Inferior parietal cortex (tissue), 1 donor: ENCODE results near the gene CRYL1.

ENCODE experiments used
- DNase-seq: peaks from one replicate; pipeline ENCODE4 v3.0.0-alpha.2; 2016; ENCODE audit errors: extremely low spot score

Gene CRYL1

DNA sequence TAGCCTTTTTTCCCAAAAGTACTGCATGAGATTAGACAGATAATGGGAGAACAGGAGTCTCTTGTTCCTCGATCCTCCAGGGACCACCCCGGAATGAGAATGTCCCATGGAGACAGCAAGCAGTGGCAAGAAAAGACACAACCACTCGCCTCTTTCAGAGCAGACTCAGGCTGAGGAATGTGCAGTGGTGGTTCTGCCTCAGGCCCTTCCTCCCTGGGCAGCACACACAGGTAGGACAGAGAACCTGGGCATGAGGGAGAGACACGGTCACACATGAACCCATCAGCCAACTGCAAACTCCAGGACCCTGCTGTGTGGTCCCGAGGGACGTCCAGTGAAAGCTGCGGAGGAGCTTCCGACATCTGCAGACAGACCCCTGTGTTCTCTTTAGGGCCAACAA is 31.0 kb downstream of the CRYL1 start:
- DNase-seq = no peak

DNA sequence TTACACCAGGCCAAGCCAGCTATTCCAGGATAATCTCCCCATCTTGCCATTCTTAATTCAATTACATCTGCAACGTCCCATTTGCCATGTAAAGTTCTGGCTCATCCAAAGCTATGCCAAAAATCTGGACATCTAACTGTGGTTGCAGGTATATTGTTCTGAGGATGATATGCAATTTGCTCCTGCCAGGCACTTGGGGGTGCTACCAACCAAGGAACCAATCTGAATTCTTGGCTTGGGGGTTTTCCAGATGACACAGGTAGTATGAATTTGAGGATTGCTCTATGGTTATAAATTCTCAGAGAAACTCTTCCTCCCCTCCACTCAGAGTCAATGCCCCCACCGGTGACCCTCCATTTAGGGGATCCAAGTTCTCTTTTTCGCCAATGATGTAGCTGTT is 33.0 kb downstream of the CRYL1 start:
- DNase-seq = no peak

DNA sequence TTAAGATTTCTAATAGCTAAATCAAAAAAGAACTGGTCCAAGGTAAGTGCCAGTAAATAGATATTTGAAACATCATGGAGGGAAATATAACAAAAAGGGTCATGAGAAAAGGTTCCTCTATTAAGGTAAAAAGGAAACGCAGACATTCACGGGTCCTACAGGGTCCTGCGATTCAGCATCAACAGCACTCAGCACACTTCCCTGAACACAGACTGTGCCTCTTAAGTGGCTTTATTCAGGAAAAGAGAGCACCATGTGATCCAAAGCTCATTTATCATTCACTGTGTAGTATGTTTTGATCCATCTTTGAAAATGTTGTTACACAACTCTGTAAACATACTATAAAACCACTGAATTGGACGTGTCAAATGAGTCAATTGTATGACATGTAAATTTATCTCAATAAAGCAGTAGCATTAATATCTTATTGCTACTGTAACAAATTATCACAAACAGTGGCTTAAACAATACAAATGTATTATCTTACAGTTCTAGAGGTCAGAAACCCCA is 33.7 kb downstream of the CRYL1 start:
- DNase-seq = no peak

DNA sequence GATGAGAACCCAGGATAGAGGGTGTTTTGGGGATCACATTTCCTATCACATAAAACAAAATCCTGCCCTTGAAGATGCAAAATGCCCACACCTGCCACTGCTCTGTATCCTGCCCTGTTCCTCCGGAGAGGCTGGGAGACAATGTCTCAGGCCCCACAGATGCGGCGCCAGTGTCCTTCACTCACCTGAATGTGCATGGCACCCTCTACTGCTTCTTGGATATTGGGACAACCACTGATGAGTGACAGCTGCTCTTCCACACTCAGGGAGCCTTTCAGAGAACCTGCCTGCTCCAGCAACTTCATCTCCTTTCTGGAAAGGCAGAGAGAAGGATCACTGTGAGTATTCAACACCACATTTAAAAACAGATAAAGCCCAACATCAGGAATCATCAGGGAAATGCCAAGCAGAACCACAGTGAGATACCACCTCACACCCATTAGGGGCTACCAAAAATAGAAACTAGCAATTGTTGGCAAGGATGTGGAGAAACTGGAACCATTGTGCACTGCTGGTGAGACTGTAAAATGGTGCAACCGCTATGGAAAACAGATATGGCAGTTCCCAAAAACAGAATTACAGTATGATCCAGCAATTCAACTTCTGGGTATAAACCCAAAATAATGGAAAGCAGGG is 36.4 kb downstream of the CRYL1 start:
- DNase-seq = no peak

DNA sequence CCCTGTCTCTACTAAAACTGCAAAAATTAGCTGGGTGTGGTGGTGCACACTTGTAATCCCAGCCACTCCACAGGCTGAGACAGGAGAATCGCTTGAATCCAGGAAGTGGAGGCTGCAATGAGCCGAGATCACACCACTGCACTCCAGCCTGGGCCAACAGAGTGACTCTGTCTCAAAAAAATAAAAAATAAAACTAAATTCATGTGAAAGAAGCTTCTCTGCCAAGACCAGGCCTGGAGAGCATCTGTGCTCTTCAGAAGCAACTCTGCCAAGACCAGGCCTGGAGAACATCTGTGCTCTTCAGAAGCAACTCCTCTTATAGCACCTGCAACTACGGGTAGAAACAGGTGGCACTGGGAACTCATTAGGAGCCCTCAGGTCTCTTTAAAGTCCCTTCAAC is 37.7 kb downstream of the CRYL1 start:
- DNase-seq = no peak

DNA sequence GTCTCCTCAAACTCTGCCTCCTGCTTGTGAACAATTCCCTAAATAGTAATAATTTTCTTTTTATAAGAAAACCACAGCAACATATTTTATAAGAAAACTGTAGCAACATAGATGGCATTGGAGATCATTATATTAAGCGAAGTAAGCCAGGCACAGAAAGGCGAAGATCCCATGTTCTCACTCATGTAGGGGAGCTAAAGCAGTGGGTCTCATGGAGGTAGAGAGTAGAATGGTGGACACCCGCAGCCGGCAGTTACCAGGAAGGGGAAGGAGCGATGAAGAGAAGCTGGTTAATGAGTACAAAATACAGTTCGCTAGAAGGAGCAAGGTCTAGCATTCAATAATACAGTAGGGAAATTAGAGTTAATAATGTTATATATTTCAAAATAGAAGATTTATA is 42.9 kb downstream of the CRYL1 start:
- no peak for DNase-seq

DNA sequence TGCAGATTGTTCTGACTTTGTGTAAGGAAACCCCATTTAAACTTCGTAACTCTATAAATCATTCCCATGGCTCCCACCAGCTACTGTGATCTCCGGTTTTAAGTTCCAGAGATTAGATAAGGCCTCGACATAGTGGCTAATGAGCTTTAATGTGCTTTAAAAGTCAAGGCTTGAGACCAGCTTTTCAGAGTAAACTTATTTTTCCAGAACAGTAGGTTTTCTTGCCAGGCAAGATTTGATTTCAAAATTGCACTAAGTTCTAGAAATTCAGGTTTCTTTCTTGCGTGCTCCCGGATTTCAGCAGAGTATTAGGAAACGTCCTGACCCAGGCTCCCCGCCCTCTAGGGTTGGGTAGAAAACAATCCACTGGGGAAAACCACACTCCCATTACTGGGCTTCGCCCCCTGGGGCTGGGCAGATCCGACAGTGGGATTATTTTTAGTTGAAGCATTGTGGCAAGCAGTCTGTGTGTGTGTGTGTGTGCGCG is 43.3 kb downstream of the CRYL1 start:
- no peak for DNase-seq

DNA sequence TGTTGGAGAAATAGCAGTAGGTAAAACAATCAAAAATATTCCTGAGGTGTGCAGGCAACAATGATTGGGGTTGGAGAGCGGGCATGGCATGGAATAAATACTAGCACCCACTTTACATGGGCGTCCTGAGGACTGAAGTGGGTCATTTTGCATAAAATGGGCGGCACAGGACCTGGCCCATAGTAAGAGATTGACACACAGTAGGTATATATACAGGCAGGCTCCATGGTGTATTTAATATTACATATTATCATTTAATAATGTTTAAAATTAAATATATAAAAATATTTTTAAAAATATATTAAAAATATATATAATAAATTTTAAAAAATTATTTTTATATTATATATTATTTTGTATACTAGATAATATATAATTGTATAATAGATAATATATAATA is 48.3 kb downstream of the CRYL1 start:
- DNase-seq = no peak

DNA sequence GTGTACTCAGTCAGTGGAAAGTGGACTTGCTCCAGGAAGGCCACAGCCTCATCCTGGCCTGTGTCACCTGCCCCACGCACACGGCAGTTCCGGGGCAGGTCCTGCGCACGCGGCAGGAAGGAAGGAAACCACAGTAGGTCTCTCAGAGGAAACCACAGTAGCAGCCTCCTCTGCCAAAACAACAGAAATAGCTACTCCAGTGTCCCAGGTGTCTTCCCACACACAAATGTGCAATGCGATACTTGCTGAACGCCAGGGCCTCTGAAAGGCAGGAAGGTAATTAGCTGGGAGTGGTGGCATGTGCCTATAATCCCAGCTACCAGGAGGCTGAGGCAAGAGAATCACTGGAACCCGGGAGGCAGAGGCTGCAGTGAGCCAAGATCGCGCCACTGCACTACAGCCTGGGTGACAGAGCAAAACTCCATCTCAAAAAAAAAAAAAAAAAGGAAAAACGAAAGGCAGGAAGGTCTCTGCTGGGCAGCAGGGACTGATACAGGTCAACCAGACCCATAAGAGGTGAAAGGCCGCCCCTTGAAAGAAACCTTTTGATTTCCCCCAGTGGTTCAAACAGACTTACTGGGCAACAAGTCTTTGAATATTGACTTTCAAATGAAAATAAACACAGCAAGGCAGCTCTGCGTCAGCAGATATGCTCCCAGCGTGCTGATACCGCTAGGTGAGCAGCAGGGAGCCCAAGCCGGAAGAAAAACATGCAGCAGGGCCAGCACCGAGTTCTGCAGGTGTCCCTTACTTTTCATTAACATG is 49.5 kb downstream of the CRYL1 start:
- DNase-seq = no peak

DNA sequence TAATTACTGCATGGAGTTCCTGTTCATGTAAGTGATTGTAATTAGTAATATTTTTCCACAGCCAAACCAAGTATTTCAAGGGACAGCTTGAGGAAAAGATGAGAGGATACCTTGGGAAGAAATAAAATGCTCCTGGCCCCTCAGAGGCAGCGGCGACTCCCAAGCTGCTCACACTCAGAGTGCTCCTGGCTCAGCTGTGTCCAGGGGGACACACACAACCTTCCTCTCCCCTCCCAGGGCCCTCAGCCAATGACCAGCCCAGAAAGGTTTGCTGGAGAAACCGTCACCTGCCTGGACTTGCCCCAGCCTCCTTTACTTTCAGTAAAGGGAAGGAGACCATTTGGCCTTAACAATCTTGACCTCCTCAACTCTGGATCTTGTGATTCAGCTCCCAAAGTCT is 51.1 kb downstream of the CRYL1 start:
- DNase-seq = no peak

DNA sequence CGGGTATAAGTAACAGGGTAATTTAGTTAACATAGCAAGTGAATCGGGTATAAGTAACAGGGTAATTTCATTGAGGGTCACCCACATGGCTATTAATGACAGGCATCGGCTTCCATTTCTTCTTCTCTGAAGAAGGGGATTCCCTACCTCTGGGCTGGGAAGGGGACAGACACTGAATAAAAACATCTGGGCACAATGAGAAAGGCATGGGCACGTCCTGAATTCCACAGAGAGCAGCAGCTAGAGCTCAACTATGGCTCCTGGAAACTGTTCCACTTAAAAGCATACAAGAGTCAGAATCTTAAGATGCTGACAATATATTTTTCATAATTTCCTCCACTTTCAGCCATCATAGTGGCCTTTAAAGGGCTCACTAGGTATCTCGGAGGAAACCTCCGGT is 51.8 kb downstream of the CRYL1 start:
- no peak for DNase-seq

DNA sequence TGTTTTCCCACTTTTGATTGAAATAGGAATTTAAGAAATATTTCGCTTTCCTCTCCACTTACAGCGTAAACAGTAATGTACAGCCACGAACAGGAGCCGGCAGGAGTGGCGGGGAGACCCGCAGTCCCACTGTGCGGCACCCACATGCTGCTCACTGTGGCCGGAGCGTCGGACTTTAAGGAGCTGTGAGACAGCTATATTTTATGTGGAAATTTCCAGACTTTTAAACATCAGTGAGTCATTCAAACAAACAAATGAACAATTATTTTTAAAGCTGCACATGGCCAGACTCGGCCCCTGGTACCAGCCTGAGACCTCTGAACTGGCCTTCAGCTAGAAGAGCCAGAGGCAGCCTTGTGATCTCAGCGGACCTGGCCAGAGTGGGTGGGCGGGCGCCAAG is 52.5 kb downstream of the CRYL1 start:
- no peak for DNase-seq

DNA sequence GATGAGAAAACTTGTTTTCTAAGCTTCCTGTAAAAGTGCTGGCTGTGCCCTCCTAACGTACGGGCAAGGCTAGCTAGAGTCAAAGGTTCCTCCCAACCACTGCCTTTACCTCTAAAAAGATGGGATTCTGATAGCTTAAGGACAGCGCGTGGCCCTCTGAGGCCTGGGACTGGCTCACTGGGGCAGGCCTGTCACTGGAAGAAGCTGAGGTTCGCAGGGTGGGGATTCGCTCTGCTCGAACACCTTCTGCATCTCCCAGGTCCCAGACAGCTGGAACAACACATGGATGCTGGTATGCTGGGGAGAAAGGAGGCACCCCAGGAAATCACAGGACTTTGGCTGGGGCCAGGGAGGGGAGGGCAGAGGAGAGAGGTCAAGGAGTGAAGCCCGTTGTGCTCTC is 53.1 kb downstream of the CRYL1 start:
- DNase-seq = no peak

DNA sequence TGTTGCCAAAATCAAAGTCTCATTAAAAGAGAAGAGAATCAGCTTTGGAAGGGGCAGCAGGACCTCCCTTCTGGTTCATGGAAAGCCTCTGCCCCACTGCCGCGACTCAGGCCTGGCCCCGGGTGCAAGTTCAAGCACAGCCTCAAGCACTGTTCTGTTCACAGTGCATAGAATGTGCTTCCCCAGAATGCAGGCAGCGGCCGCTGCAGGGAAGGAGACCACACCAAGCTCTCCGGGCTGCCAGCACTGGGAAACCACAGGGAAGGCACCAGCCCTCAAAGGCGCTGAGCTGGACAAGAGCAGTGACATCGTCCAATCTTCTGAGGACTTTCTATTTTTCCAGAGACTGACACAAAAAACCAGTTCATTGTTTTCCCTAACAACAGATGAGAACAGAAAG is 55.5 kb downstream of the CRYL1 start:
- no peak for DNase-seq

DNA sequence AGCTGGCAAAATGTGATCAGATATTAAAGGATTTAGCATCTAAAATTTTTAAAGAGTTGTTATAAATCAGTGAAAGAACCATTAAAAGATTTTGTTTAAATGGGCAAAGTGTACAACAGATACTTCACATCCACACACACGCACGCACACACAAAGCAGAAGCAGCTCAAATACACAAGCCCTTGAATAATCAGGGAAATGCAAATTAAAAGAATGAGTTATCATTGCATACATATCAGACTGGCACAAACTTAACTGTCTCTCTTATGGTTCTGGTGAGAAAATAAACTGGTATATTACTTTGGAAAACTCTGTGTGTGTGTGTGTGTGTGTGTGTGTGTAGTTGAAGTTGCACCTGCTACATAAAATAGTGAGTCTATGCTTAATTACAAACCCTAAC is 59.3 kb downstream of the CRYL1 start:
- no peak for DNase-seq

DNA sequence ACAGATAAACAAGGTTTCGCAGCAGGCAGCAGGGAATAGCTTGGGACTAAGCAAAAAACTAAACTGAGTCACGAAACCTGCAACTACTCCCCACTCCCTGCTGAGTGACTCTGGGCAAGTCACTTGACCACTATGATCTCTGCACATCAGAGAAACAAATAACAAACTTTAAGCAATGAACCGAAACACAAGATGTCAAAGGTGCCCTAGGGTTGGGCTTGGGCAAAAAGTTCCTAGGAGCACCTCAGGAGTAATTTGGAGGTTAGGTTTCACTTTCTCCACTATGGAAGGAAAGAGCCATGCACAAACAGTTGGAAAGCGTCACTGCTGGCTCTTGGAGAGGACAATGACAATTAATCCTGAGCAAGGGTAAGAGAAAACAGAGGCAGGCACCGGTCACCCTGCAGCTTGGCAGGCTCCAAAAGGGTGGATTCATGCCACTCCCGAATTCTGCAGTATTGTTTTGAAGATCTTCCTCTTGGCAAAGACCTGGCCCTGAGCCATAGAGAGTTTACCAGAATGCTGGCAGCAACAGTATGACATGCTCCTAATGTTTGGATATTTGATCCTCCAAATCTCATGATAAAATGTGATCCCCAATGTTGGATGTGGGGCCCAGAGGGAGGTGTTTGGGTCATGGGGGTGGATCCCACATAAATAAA is 60.3 kb downstream of the CRYL1 start:
- DNase-seq = no peak

DNA sequence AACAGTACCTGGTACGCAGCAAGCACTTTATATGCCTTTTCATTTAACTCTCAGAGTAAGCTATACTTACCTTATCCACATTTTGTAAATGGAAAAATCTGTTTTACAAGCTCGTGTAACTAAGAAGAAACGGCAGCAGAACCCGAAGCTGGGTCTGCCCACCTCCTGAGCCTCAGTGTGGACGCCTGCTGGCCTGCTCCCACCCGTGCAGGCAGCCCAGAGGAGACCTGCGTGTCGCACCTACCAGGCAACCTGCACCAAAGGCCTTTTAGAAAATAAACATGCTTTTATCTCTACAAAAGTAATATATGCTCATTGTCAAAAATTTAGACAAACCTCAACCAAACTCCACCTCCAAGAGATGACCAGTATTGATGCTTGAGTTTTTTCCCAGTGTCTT is 62.7 kb downstream of the CRYL1 start:
- DNase-seq = no peak

DNA sequence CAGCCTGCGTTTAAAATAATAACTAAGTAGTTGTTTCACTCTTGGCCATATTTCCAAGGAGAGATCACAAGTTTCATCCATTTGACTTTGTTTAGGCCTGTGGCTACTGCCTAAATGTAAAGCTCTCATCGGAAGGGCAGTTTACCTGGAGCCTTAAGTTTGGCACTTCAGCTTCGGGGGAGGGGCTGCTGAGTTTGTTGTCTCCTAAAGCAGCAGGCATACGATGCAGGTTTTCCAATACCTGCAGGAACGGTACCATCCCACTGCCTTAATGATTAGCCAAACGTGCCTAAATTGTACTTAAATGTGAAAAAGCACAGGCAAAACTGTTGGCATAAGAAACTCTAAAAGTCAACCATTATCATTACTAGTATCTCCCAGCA is 63.1 kb downstream of the CRYL1 start:
- DNase-seq = no peak

DNA sequence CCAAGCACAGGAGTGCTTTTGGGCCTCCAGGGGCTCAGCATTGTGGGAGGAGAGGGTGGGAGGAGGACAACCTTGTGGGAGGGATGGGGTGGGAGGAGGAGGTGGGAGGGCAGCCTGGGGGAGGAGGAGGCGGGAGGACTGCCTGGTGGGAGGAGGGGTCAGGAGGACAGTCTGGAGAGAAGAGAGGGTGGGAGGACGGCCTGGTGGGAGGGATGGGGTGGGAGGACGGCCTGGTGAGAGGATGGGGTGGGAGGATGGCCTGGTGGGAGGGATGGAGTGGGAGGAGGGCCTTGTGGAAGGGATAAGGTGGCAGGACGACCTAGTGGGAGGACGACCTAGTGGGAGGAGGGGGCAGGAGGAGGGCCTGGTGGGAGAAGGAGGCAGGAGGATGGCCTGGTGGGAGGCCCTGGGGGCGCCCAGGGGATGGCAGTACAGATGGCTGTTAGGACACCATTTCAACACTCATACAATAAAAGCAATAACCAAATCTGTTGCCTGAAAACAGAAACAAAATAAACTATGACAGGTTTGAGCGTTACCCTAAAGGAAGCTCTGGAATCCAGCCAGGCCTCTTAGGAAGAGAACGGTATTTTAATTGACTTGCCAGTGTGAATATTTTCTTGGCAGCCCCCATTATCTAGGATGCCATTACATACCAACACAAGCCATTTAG is 63.7 kb downstream of the CRYL1 start:
- no peak for DNase-seq

DNA sequence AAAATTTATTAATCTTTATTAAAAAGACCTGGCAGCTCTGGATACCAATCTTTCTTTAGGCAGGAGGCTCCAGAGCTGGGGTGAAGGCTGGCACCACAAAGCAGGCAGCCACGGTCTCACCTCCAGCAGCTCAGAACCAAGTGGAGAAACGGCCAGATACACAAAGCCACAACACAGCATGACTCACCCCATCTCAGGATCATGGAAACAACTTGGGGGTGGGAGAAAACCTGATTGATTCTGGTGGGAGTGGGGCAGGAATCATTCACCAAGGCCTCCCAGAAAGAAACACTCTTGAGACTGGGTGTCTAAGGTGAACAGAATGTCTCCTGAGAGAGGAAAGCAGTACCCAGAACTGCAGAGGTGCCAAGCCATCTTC is 64.2 kb downstream of the CRYL1 start:
- DNase-seq = no peak

DNA sequence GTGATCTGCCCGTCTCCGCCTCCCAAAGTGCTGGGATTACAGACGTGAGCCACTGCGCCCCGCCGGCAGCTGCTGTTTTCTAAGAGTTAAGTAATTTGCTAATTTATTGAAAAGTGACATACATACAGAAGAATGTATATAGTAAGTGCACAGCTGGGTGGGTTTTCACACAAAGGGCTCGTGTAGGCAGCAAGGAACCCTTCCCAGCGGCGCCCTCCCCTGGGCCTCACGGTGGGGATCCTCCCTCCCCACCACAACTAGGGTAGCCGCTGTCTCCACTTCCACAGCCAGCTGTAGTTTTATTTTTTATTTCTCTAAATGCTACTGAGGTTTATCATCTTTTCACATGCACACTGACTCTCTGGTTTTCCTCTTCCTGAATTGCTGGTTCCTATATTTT is 64.9 kb downstream of the CRYL1 start:
- DNase-seq = no peak

DNA sequence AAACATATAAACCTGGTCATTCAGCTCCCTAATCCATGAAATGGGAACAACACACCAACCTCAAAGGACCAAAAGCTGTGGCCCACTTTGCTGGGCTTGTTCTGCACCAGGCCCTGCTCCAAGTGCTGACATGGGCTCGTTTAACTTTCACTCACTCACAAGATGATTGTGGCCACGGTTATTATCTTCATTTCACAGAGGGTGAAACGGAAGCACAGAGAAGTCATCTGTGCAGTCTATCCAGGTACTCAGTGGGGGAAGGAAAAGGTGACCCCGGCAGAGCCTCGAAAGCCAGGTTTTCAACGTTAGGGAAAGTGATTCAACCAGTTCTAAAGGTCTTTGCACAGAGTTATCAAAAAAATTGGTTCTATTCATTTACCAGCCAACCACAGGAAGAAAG is 68.0 kb downstream of the CRYL1 start:
- DNase-seq = no peak
